GOT3 (cell line): ENCODE results near the gene SLC13A3.

Experiments
- DNase-seq: peaks from one replicate; lab custom pipeline; 2025; ENCODE audit warnings: mixed read lengths; lab: John Stamatoyannopoulos, UW

The SLC13A3 gene

DNA sequence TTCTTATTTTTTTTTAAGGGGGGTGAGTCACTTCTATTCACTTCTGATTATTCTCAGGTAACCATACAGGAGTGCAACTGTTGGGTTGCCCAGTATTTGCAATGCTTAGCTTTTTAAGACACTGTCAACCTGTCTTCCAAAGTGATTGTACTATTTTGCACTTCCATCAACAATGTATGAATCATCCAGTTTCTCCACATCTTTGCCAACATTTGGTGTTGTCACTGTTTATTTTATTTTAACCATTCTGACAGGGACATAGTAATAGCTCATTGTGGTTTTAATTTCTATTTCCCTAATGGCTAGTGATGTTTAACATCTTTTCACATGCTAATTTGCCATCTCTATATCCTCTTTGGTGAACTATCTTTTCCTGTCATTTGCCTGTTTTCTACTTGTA, 1.4 kb upstream of the SLC13A3 start:
- DNase-seq = no peak

DNA sequence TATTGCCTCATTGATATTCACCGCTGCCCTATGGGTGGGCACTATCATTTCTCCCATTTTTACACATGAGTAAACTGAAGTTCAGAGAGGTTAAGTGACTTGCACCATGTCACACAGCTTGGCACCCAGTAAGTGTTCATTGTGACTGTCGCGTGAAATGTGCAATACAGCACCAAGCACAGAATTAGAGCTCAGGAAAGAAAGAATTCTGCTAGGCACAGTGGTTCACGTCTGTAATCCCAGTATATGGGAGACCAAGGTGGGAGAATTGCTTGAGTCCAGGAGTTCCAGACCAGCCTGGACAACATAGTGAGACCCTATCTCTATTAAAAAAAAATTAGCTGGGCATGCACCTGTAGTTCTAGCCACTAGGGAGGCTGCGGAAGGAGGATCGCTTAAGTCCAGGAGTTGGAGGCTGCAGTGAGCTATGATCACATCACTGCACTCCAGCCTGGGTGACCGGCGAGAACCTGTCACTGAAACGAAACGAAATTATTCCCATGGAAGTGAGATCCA, 626 bp downstream of the SLC13A3 start:
- no peak for DNase-seq

DNA sequence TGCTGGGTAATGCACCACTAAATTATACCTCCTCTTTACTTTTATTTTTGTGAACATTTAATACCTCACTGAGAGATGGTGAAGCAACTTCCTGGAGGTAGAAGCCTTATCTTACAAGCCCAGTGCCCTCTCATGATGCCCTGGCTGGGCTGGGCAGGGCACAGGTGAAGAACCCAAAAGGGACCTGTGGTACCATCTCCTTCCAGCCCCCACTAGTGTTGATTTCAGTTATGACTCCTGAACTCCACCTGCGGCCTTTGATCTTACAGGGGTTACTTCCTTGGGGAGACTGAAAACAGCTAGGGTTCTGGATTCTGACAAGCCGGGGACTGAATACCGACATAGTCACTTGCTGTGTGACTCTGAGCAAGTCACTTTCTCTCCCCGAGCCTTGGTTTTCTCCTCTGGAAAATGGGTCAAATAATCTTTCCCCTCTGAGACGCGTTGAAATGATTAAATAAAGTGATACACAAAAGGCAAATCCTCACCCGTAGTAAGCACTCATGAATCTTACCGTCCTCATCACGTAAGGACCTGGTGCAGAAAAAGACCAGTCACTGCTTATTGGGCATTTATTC, 1.2 kb downstream of the SLC13A3 start:
- no peak for DNase-seq

DNA sequence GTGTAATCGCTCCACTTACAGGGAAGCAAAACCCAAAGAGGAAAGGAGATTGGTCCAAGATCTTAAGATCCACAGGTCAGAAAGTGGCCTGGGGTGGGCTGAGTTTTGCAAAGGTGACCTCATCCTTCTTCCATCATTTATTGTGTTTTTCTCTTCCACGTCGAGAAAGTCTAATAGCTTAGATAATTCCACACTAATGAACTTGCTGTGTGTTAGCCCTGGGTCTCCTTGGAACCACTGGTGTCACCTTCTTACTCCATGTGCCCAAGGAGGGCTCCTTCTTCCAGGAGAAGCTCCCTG, 1.7 kb downstream of the SLC13A3 start:
- DNase-seq = no peak

DNA sequence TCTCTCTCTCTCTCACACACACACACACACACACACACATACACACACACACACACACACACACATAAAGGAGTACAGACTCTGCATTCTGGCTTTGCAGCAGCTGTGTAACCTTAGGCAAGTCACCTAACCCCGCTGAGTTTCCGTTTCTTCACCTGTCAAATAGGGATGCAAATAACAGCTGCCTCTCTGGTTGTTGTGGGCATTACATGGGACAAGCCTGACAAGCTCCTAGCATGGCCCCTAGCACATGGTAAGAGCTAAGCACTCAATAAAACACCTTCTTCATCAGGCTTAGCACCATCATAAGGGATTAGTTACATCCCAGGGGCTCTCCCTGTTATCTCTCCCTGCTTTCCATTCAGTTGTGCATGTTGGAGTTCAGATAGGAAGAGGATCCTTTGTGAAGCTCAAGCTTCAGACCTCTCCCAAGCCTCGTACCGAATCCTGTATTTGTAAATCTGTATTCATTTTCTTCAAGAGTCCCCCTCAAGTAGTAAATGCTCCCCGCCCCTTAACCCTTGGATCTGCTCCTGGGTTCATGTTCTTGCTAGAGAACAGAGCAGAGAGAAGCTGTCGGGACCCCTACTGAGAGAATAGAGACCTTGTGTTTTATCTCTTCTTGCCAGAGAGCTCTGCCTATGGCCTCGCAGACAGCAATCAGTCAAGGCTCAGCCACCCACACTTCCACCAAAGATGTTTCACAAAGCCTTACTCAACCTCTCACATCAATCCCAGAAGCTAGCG, 2.2 kb downstream of the SLC13A3 start:
- DNase-seq = no peak

DNA sequence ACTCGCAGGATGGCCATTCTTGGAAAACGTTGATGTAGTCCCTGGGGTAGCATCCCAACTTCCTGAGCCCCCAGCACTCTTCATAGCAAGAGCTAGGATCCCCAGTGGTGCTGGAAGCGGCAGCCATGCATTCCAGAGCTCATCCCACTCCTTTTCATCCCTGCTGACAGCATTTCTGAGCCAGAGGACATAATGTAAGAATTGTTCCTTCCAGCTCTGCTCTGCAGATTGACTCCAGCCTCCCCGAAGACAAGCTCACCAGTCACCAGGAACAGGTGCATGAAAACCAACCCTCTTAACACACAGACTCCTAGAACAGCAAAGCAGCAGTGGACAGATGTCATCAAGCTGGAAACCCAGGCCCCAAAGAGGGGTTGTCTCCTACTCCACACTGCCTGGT, 3.8 kb downstream of the SLC13A3 start:
- DNase-seq = no peak

DNA sequence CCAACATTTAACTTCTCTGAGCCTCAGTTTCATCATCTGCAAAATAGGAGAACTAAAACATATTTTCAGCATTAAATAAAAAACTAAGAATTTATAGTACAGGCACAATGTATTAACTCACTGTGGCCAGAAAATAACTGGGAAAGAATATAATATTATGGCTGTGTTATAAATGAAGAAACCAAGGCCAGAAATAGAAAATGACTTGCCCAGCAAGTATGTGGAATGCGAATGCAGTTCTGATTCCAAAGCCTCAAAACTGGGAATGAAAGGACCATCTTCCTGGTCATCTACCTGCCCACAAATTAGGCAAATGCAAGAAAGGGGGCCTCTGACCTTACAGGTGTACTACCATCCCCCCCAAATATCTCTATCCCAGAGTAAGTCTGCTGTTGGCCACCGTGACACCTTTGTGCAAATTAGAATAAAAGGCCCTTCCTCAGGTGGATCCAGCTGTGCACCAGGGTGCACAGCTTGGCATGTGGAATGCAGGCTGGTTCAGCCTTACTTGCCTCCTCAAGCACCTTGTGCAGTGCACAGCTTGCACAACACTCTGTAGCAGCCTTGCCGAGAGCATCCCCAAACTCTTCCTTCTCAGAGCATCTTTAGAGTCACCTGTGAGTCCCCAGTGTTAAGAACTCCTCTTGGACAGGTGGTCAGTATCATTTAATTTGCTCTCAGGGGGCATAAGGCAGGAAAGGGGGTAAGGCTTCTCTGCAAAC, 4.4 kb downstream of the SLC13A3 start:
- no peak for DNase-seq

DNA sequence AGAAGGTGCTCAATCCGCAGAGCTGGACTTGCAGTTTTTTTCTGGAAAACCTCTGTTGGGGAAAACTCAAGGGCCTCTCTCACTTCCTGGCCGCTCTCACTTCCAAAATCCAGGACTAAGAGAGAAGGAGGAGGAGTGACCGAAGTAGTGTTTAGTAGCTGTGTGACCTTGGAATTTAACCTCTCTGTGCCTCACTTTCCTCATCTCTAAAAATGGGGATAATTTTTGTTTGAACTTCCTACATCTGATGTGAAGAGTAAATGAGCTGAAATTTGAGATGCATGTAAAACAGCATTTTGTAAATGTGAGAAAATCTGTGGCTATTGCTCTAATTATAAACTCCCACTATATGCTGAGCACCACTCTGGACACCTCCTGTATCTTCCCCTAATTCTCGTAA, 5.1 kb downstream of the SLC13A3 start:
- DNase-seq = no peak

DNA sequence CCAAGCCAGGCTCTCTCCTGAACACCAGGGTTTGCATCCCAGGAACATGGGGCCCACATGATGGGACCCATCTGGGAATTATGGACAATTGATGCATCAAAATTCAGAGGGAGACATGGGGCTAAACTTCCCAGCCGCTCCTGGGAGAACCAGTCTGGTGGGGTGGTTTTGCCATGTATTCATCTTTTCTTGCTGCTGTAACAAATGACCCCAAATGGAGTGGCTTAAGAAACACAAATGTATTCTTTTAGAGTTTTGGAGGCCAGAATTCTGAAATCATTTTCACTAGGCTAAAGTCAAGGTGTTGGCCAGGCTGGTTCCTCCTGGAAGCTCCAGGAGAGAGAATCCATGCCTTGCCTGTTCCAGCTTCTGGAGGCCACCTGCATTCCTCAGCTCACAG, 6.5 kb downstream of the SLC13A3 start:
- DNase-seq = no peak

DNA sequence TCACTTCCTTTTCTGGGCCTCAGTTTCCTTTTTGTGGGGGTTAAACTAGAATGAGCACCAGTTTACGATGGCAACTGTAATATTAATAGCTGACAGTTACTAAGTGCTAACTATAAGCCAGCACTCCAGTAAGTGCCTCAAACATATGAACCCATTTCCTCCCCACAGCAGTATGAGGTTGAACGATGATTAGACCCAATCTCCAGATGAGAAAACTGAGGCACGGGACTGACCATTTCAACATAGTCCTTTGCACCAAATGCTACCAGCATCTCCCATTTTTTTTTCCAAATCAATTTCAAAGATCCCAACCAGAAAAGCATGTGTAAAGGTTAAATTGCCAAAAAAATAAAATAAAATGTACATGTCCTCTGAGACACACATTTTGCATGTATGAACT, 7.1 kb downstream of the SLC13A3 start:
- DNase-seq = no peak

DNA sequence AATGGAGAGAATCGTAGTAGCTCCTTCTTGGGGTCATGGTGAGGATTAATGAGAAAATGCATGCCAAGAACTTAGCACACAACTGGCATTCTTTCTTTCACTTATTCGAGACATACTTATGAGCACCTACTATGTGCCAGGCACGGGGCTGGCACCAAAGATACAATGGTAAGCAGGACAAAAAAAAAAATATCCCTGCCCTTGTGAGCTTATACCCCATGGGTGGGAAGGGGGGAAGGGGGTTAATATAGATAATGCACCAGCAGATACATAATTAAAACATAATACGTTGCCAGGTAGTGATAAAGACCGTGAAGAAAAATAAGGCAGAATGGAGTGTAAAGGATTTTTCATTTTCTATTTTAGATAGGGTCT, 8.3 kb downstream of the SLC13A3 start:
- DNase-seq = no peak

DNA sequence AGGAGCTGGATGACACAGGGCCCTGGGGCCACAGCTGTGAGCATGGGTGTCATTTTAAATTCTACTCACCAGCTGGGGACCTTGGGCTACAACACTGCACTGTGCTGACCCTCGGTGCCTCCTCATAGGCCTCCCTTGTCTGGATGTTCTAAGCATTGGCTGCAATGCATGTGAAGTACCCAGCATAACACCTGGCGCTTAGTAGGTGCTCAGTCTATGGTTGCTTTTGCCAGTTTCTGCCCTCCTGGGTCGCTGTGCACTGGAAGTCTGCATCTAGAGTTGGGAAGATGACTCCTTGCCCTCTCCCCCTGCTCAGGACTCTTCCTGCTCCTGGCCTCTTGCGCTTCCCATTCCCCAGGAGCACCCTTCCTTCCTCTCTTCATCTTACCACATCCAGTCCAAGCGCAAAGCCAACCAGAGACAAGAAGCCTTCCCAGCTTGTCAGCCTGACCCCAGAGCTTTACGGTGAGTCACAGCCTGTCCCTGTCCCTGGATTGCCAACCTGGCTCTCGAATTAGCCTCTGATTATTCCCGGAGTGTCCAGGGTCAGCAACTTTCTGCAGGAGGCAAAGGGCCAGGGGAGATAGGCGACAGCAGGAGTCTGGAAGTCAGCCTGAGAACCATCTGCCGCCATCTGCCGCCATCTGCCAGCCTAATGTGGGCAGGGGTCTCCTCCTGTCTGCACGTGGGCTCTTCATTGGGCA, 8.8 kb downstream of the SLC13A3 start:
- no peak for DNase-seq

DNA sequence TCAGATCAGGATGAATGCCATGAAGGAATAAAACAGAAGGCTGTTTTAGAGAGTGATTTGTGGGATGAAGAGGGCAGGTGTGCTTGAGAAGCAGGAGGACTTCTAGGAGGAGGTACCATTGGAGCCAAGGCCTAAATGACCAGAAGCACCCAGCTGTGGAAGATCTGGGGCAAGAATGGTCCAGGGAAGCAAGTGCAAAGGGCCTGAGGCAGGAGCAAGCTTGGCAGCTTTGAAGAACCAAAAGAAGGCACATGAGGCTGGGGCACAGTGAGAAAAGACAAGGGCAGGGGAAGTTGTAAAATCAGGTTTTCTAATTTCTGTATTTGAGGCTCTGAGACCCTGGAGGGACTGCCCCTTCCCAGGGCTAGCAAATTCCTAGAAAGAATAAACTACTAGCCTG, 9.8 kb downstream of the SLC13A3 start:
- no peak for DNase-seq

DNA sequence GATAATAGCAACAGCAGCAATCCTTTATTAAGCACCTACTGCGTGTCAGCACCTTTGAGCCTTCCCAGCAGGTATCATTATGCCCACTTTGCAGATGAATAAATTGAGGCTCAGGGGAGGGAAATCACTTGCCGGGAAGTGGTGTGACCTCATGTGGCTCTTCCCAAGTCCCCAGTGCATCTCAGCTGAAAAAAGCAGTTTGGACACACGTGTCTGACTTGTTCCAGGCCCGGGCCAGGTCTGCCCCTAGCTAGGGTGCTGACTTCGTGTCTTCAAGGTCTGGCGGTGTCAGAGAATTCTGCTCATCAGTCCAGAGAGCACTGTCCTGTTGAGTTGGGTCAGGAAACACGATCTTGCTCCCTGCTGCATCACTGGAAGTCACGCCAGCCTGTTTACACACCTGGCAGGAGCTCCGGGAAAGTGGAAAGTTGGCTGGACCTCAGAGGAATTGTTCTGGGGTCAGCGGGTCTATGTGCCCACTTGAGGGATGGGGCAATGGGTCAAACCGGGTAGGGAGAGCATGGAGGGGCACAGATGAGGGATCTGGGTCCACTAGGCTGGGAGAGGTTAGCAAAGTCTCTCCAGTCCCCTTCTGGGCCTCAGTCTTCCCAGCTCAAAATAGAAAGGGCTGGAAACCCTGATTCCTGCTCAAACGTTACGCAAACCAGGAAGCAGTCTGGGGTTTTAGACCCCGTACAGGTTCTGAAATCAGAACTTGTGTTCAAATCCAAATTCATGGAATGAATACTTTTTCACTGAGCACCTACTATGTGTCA, 10.5 kb downstream of the SLC13A3 start:
- no peak for DNase-seq

DNA sequence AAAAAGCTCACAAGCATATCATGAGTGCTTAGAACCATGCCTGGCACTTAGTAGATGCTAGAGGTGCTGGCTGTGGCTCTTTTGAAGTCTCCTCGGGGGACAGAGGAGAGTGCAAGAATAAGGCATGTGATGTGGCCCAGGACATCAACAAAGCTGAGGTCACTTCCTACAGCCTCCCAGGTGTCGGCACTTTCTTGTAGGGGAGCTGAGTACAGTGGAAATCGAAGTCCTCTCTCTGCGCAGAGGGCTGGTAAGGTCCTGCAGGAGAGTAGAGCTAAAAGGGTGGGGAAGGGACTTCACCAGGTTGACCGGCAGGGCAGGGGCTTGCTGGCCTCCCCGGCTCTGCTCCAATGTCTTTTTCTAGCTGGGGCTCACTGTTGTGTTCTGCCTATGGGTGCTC, 11.2 kb downstream of the SLC13A3 start:
- DNase-seq = no peak

DNA sequence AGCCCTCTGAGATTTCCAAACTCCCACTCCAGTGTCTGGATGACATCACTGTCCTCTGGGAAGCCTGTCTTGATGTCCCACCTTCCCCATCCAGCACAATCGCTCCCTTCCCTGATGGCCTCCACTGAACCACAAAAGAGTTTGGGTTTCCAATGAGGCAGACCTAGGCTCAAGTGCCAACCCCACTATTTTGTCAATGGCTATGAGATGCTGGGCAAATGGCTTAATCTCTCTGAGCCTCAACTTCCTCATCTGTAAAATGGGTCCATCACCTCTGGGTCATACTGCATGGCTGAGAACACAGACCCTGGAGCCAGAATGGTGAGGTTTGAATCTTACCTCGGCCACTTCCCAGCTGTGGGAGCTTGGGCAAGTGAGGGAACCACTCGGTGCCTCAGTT, 11.7 kb downstream of the SLC13A3 start:
- DNase-seq = no peak

DNA sequence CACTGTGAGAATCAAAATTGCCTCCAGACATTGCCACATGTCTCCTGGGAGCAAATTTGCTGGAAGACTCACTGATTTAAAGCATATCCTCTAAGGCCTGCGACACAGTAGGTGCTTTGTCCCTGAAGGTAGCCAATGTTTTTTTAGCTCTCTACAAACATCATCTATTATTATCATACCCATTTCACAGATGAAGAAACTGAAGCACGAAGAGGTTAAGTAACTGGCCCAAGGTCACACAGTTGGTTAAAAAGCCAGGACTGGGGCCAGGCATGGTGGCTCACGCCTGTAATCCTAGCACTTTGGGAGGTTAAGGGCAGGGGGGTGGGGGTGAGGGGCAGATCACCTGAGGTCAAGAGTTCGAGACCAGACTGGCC, 12.4 kb downstream of the SLC13A3 start:
- no peak for DNase-seq

DNA sequence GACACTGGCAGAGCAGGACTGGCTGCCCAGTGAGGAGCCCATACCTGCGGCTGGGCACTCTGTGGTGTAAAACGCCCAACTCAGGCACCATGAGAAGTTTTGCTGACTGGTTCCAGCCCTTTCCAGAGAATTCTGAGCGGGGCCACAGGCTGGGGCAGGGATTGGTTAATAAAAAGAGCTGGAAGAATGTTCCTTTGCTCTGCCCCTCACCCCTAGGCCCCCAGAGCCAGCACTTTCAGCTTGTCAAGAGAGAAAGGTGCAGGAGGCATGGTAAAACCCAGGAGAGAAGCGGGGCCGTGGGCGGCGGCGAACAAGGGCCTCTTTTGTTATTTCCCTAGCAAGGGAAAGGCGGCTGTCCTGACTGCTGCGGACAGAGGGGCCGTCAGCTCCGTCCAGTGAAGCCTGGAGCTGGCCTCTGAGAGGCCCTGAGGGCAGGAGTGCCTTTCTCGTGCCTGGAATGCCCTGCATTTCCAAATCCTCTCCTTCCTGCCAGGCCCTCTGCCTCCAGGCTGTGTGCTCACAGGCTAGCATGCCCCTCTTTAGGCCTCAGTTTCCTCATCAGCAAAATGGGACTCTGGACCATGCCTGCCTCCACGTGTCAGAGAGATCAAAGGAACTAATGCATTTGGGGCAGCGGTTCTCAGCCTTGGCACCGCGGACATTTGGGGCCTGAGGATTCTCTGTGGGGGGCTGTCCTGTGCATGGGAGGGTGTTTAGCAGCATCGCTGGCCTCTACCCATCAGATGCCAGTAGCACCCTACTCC, 12.9 kb downstream of the SLC13A3 start:
- DNase-seq = no peak

DNA sequence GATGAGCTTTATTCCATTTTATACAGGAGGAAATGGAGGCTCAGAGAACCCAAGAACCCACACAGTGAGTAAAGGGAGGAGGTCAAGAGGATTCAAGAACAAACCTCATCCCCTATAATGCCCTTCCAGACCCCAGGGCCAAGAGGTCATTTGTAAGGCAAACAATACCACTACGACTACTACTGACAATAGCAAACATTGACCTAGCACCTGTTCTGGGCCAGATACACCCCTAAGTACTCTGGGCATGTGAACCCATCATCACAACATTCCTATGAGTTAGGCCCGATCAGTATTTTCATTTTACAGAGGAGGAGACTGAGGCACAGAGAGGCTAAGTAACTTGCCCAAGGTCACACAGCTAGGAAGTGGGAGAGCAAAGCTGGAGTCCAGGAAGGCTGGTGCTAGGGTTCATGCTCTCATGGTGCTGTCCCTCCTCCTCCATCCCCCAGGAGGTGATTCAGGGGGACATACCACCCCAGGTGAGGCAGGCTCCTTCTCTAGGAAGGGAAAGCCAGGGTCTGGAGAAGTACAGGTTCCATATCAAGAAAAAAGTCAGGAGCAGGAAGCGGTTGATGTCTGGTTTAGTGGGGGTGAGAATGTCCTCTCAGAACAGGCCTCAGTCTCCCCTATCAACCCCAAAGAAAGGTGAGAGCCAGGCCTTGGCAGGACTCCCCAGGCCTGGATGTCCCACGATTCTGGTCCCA, 13.7 kb downstream of the SLC13A3 start:
- DNase-seq = no peak

DNA sequence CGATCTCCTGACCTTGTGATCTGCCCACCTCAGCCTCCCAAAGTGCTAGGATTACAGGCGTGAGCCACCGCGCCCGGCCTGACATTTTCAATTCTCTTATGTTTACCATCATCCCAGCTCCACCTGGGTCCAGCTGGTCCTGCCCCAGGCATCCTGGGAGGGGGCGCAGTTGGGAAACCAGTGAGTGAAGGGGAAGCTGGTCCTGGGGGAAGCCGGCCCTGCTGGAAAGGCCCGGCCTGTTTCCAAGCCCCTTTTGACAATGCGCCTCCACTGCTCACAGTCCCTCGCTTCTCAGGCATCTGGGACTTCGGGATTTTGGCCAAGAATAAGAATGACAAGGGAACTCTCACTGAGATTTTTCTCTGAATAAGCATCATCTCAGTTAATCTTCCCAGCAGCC, 14.2 kb downstream of the SLC13A3 start:
- no peak for DNase-seq

DNA sequence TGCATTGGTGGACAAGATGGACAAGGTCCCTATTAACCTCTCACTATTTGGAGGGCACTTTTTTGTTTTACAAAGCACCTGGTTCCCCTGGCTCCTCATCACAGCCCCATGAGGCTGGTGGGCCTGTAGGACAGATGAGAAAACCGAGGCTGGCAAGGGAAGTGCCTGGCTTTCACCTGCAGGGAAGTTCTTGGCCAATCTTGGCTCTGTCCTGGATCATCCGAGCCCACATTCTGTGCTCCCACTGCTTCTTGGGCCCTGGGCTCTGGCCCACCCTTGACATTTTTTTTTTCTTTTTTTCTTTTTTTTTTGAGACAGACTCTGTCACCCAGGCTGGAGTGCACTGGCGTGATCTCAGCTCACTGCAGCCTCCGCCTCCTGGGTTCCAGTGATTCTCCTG, 14.7 kb downstream of the SLC13A3 start:
- DNase-seq = no peak
